ENCODE results near the gene RSRC2. TPM values are rescaled to one million over a fixed set of nuclear protein-coding genes. Genes with fewer than 3 reads are reported as not detected.

The RSRC2 gene
- total RNA-seq, 1 experiment from 2014 or later = 77.9 TPM

DNA sequence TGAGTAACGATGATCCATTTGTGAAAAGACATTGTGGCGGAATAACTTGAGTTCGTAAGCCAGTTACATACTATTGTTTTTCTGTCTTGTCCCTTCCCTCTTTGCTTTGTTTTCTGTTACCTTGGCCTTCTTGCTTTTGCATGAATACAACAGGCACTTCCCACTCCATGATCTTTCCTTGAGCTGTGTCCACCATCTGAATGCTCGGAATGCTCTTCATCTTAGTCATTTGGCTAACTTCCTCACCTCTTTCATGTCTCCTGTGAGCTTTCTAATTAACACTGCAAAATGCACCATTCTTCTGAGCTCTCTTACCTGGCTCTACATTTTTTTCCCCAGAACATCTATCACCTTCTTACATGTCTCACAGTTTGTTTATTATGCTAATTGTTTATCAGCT lies 10.3 kb upstream of the RSRC2 start:
- Histone ChIP-seq H3K27me3 (replicated peaks; ENCODE audit: control insufficient read depth, insufficient read depth, low read length) (no peaks in the 10 kb centered on the region), H3K4me1 (no peaks in the 10 kb centered on the region), H3K9me3 (no peaks in the 10 kb centered on the region), H3K36me3 (ENCODE audit: control insufficient read depth, insufficient read depth, low read length) (no peaks in the 10 kb centered on the region), H3K4me3 (ENCODE audit: low read depth, low read length) (no peak overlapping the region)
- Mint-ChIP-seq H3K27ac (ENCODE audit: unreplicated experiment) (no peak overlapping the region), H3K9me3 (ENCODE audit: unreplicated experiment) (no peaks in the 10 kb centered on the region), H3K4me3 (ENCODE audit: unreplicated experiment) (no peak overlapping the region), H3K4me1 (ENCODE audit: low read depth, unreplicated experiment) (peaks cover 6% of the 10 kb centered on the region), H3K27me3 (ENCODE audit: insufficient read depth, unreplicated experiment) (no peaks in the 10 kb centered on the region), H3K36me3 (ENCODE audit: insufficient read depth, unreplicated experiment) (peaks cover 58% of the 10 kb centered on the region)
- ChIA-PET CTCF (no interaction called here), POLR2A (interaction anchor here (2.7 kb wide), 1 partner anchor 10 kb away, joined by 11 read pairs; the partner anchor contains the start of genes KNTC1 and RSRC2)
- BruUV-seq (replicated peaks) = no TSS peak
- DNase-seq = no peak
- intact Hi-C loops (cut with micrococcal nuclease; ENCODE audit: unreplicated experiment) = loop anchor here (10.0 kb wide), 1 partner anchor 732 kb away; the partner anchor contains the start of gene SETD1B
- TF ChIP-seq CTCF (IDR thresholded peaks at IDR 0.05; ENCODE audit: insufficient read depth in 1 of 2, low read depth in 1 of 2, low read length in 1 of 2, severe bottlenecking in 1 of 2, unreplicated experiment in 1 of 2) = no peak

- intact Hi-C loops (cut with micrococcal nuclease; ENCODE audit: unreplicated experiment) = loop anchor here (10.0 kb wide), 1 partner anchor 729 kb away; the partner anchor contains the start of gene SETD1B
- no peaks in the 10 kb centered on the region for H3K9me3 ChIP-seq
- no peaks in the 10 kb centered on the region for H3K4me1 ChIP-seq
- Mint-ChIP-seq H3K4me3 (ENCODE audit: unreplicated experiment) (no peak overlapping the region), H3K36me3 (ENCODE audit: insufficient read depth, unreplicated experiment) (peaks cover 62% of the 10 kb centered on the region), H3K27me3 (ENCODE audit: insufficient read depth, unreplicated experiment) (no peaks in the 10 kb centered on the region), H3K9me3 (ENCODE audit: unreplicated experiment) (no peaks in the 10 kb centered on the region), H3K27ac (ENCODE audit: unreplicated experiment) (no peak overlapping the region), H3K4me1 (ENCODE audit: low read depth, unreplicated experiment) (peaks cover 6% of the 10 kb centered on the region)
- no peaks in the 10 kb centered on the region for H3K36me3 ChIP-seq (ENCODE audit: control insufficient read depth, insufficient read depth, low read length)
- H3K27me3 ChIP-seq (replicated peaks; ENCODE audit: control insufficient read depth, insufficient read depth, low read length) = no peaks in the 10 kb centered on the region
- ChIA-PET CTCF (no interaction called here), POLR2A (no interaction called here)
- TF ChIP-seq CTCF (IDR thresholded peaks at IDR 0.05; ENCODE audit: insufficient read depth in 1 of 2, low read depth in 1 of 2, low read length in 1 of 2, severe bottlenecking in 1 of 2, unreplicated experiment in 1 of 2) = no peak
- no TSS peak for BruUV-seq (replicated peaks)
- no peak overlapping the region for H3K4me3 ChIP-seq (ENCODE audit: low read depth, low read length)
- no peak for DNase-seq
Observed at GRCh38 chr12:122533856-122534255, 7.1 kb upstream of the RSRC2 start.

GRCh38 chr12:122528992-122529391 lies 2.3 kb upstream of the RSRC2 start:
- no peaks in the 10 kb centered on the region for H3K9me3 Mint-ChIP-seq (ENCODE audit: unreplicated experiment)
- POLR2A ChIA-PET = no interaction called here
- no peak for TF ChIP-seq CTCF (IDR thresholded peaks at IDR 0.05; ENCODE audit: insufficient read depth in 1 of 2, low read depth in 1 of 2, low read length in 1 of 2, severe bottlenecking in 1 of 2, unreplicated experiment in 1 of 2)
- CTCF ChIA-PET = no interaction called here
- Histone ChIP-seq H3K9me3 (no peaks in the 10 kb centered on the region), H3K4me3 (ENCODE audit: low read depth, low read length) (no peak overlapping the region), H3K36me3 (ENCODE audit: control insufficient read depth, insufficient read depth, low read length) (no peaks in the 10 kb centered on the region), H3K27me3 (replicated peaks; ENCODE audit: control insufficient read depth, insufficient read depth, low read length) (no peaks in the 10 kb centered on the region), H3K4me1 (peaks cover 14% of the 10 kb centered on the region)
- H3K27me3 Mint-ChIP-seq (ENCODE audit: insufficient read depth, unreplicated experiment) = no peaks in the 10 kb centered on the region
- BruUV-seq (replicated peaks) = no TSS peak
- H3K27ac Mint-ChIP-seq (ENCODE audit: unreplicated experiment) = no peak overlapping the region
- H3K36me3 Mint-ChIP-seq (ENCODE audit: insufficient read depth, unreplicated experiment) = peaks cover 56% of the 10 kb centered on the region
- no peak for DNase-seq
- H3K4me1 Mint-ChIP-seq (ENCODE audit: low read depth, unreplicated experiment) = no peaks in the 10 kb centered on the region
- intact Hi-C loops (cut with micrococcal nuclease; ENCODE audit: unreplicated experiment) = no loop called here
- H3K4me3 Mint-ChIP-seq (ENCODE audit: unreplicated experiment) = no peak overlapping the region
